Large intestine (tissue), 12 donors: ENCODE data around the gene QSOX1. TPM values are rescaled to one million over a fixed set of nuclear protein-coding genes. Genes with fewer than 3 reads are reported as not detected.
A peak's percentile ranks its signal among the peaks of the same experiment; 100 is the strongest.

ENCODE experiments used
- DNase-seq, 2 donors: peaks; one replicate each; pipeline versions ENCODE4 v3.0.0 to v3.0.0-alpha.2; 2013
- H3K27ac ChIP-seq: one replicate; pipeline ENCODE4 v1.5.1; 2013; ENCODE audit warnings: low read length
- H3K27me3 ChIP-seq: 2 replicates; pipeline ENCODE4 v1.6.1; 2013; ENCODE audit warnings: low read length; ENCODE audit not compliant: control insufficient read depth, insufficient read depth
- H3K36me3 ChIP-seq: 2 replicates; pipeline ENCODE4 v1.6.1; 2013; ENCODE audit warnings: low read length; ENCODE audit not compliant: control insufficient read depth, insufficient read depth
- H3K4me1 ChIP-seq: one replicate; pipeline ENCODE4 v1.6.1; 2013; ENCODE audit warnings: low read length; ENCODE audit not compliant: control insufficient read depth, insufficient read depth
- H3K4me3 ChIP-seq: one replicate; pipeline ENCODE4 v1.5.1; 2013; ENCODE audit warnings: low read length
- H3K9me3 ChIP-seq: one replicate; pipeline ENCODE4 v1.6.1; 2013; ENCODE audit warnings: mild to moderate bottlenecking, low read depth, low read length, moderate library complexity; ENCODE audit not compliant: control insufficient read depth
- WGBS: methylation state at CpG from one replicate; pipeline ENCODE4 v1.1.5; 2013; ENCODE audit warnings: low lambda C conversion rate; ENCODE audit not compliant: insufficient coverage; 5-methylcytosine and 5-hydroxymethylcytosine counted together
- long read RNA-seq, 11 donors: transcript quantifications; one replicate each; lab custom pipeline, GENCODE V29; 2026
- polyA plus RNA-seq: library from polyadenylated mRNA; unstranded; fragments of 120-200 nt; gene quantifications from one replicate; pipeline ENCODE4 v1.2.1, GENCODE V29; 2013

QSOX1 gene, protein sequence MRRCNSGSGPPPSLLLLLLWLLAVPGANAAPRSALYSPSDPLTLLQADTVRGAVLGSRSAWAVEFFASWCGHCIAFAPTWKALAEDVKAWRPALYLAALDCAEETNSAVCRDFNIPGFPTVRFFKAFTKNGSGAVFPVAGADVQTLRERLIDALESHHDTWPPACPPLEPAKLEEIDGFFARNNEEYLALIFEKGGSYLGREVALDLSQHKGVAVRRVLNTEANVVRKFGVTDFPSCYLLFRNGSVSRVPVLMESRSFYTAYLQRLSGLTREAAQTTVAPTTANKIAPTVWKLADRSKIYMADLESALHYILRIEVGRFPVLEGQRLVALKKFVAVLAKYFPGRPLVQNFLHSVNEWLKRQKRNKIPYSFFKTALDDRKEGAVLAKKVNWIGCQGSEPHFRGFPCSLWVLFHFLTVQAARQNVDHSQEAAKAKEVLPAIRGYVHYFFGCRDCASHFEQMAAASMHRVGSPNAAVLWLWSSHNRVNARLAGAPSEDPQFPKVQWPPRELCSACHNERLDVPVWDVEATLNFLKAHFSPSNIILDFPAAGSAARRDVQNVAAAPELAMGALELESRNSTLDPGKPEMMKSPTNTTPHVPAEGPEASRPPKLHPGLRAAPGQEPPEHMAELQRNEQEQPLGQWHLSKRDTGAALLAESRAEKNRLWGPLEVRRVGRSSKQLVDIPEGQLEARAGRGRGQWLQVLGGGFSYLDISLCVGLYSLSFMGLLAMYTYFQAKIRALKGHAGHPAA
- polyA plus RNA-seq, result 43.3 TPM
- long read RNA-seq, donor 1, full-length matches to known transcripts, result 4 of 18 reads
- long read RNA-seq, donor 1, partial matches to known transcripts, result 14 of 18 reads
- long read RNA-seq, donor 1, other reads (novel, unspliced or antisense), result 0 of 18 reads
- long read RNA-seq, donor 2, full-length matches to known transcripts, result 8 of 8 reads
- long read RNA-seq, donor 2, partial matches to known transcripts, result 0 of 8 reads
- long read RNA-seq, donor 2, other reads (novel, unspliced or antisense), result 0 of 8 reads
- long read RNA-seq, donor 3, result 0 reads
- long read RNA-seq, donor 4, full-length matches to known transcripts, result 2 of 2 reads
- long read RNA-seq, donor 4, partial matches to known transcripts, result 0 of 2 reads
- long read RNA-seq, donor 4, other reads (novel, unspliced or antisense), result 0 of 2 reads
- long read RNA-seq, donor 5, full-length matches to known transcripts, result 16 of 16 reads
- long read RNA-seq, donor 5, partial matches to known transcripts, result 0 of 16 reads
- long read RNA-seq, donor 5, other reads (novel, unspliced or antisense), result 0 of 16 reads
- long read RNA-seq, donor 6, full-length matches to known transcripts, result 7 of 7 reads
- long read RNA-seq, donor 6, partial matches to known transcripts, result 0 of 7 reads
- long read RNA-seq, donor 6, other reads (novel, unspliced or antisense), result 0 of 7 reads
- long read RNA-seq, donor 7, full-length matches to known transcripts, result 5 of 5 reads
- long read RNA-seq, donor 7, partial matches to known transcripts, result 0 of 5 reads
- long read RNA-seq, donor 7, other reads (novel, unspliced or antisense), result 0 of 5 reads
- long read RNA-seq, donor 8, full-length matches to known transcripts, result 8 of 62 reads
- long read RNA-seq, donor 8, partial matches to known transcripts, result 54 of 62 reads
- long read RNA-seq, donor 8, other reads (novel, unspliced or antisense), result 0 of 62 reads
- long read RNA-seq, donor 9, full-length matches to known transcripts, result 3 of 3 reads
- long read RNA-seq, donor 9, partial matches to known transcripts, result 0 of 3 reads
- long read RNA-seq, donor 9, other reads (novel, unspliced or antisense), result 0 of 3 reads
- long read RNA-seq, donor 10, full-length matches to known transcripts, result 9 of 9 reads
- long read RNA-seq, donor 10, partial matches to known transcripts, result 0 of 9 reads
- long read RNA-seq, donor 10, other reads (novel, unspliced or antisense), result 0 of 9 reads
- long read RNA-seq, donor 11, full-length matches to known transcripts, result 5 of 18 reads
- long read RNA-seq, donor 11, partial matches to known transcripts, result 13 of 18 reads
- long read RNA-seq, donor 11, other reads (novel, unspliced or antisense), result 0 of 18 reads

DNA sequence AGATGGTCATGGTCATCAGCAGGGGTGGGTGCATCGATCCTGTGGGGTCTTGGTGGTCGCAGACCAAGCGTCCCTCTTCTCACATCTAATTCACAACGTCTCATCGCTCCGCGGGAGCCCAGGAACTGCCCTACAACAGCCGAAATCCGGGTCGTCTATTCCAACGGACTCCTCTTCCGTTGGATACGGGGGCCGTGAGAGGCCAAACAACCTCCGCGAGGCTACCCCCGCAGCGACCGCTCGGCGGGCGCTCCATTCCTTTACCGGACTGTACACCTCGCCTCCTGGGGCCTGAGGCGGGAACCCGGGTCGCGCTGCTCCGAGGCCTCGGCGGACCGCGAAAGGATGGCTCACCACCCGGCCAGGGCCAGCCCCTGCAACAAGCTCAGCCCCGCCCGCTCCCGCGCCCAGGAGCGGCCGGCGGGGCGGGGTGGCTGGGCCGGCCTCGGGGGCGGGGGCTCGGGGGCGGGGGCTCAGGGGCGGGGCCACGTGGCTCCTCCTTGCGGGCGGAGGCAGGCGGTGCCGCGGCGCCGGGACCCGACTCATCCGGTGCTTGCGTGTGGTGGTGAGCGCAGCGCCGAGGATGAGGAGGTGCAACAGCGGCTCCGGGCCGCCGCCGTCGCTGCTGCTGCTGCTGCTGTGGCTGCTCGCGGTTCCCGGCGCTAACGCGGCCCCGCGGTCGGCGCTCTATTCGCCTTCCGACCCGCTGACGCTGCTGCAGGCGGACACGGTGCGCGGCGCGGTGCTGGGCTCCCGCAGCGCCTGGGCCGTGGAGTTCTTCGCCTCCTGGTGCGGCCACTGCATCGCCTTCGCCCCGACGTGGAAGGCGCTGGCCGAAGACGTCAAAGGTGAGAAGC is at the start of gene QSOX1:
QSOX1 (plus strand) TSS at position 545 of the 857 bp plus-strand sequence; CDS start at position 584, 39 bp downstream.
- DNase-seq, result peak; percentile 80 to 90
- Histone ChIP-seq H3K27me3 (peaks cover 29% of the 10 kb centered on the region), H3K27ac (peak within 1 kb of the TSS; percentile 53), H3K36me3 (no peaks in the 10 kb centered on the region), H3K4me3 (peak within 1 kb of the TSS; percentile 81), H3K4me1 (peaks cover 26% of the 10 kb centered on the region), H3K9me3 (no peaks in the 10 kb centered on the region)
- no CpG with 5 or more reads among the region's 100 CpGs for WGBS

DNA sequence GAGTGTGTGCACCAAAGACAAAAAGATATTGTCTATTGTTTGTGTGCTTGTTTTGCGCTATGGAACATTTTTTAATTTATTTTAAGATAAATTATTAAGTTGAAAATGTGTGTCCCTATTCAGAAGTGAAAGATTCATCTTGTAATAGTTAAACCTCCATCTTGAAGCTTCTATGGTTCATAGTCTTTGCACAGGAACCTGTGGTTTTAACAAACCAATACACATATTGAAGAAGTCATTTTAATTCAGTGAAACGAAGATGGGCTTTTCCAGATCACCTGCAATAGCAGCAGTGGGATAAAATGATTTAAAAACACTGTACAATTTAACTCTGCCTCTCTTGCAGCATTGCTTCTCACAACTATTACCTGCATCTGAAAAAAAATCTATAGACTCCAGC is 42.6 kb upstream of the QSOX1 start:
- DNase-seq, result no peak
- no peak overlapping the region for H3K4me3 ChIP-seq
- H3K9me3 ChIP-seq, result no peaks in the 10 kb centered on the region
- peaks cover 45% of the 10 kb centered on the region for H3K36me3 ChIP-seq
- no peak overlapping the region for H3K27ac ChIP-seq
- H3K4me1 ChIP-seq, result no peaks in the 10 kb centered on the region
- no peaks in the 10 kb centered on the region for H3K27me3 ChIP-seq
- 83% methylated on average over 2 of the region's 2 CpGs for WGBS

DNA sequence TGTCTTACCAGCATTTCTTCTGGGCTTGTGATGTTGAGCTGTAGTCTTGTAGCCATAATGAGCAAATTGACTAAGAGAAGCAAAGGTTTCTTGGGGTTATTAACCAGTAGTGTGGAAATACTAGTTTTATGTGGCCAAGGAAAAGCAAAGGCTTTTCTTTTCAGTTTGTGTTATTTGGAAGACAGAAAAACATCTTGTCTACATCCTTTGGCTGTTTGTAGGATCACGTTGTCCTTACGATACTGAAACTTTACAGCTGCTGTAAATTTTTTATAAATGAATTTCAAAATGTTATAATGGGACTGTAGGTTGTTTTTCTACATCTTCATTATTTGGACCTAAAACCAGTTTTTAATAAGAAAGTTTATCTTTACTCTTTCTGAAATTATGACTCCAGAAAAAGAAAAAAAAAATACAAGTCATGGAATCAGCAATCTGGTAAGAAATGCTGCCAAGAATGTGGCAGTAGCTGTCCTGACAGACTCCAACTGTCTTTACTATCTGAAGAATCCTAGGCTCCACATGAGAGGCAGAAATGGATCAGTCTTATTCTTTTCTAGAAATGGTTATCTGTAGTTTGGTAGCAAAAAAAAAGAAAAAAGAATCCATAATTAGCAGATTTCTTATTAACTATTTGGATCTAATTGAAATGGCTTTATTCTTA is 41.6 kb upstream of the QSOX1 start:
- peaks cover 37% of the 10 kb centered on the region for H3K36me3 ChIP-seq
- DNase-seq, result no peak
- no peaks in the 10 kb centered on the region for H3K4me1 ChIP-seq
- no peaks in the 10 kb centered on the region for H3K27me3 ChIP-seq
- WGBS, result 94% methylated on average over 2 of the region's 2 CpGs
- H3K4me3 ChIP-seq, result no peak overlapping the region
- no peak overlapping the region for H3K27ac ChIP-seq
- no peaks in the 10 kb centered on the region for H3K9me3 ChIP-seq

DNA sequence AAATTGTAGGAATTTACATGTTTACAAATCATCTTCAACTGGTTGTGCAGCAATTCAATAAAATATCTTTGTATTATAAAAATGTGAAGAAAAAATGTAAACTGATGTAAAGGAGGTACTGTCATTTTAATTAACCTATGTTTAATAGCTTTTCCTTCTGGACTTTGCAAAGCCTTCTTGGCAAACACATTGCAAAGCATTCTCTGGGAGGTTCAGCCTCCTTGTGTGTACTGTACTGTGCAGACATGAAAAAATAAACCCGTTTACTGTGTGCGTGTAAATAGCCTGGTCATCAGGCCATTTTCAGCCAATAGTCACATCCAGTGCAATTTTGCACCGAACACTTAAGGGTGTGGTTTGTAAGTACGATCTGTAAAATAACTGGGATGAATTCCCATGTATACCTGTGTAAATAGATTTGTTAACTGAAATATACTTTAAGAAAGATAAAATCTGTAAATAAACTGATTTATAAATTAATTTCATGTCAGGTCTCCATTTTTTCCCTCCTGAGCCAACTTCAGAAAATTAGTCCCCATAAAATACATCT is 40.2 kb upstream of the QSOX1 start:
- no peaks in the 10 kb centered on the region for H3K27me3 ChIP-seq
- no peak overlapping the region for H3K4me3 ChIP-seq
- no peak for DNase-seq
- H3K36me3 ChIP-seq, result peaks cover 26% of the 10 kb centered on the region
- H3K9me3 ChIP-seq, result no peaks in the 10 kb centered on the region
- no peak overlapping the region for H3K27ac ChIP-seq
- WGBS, result no CpG with 5 or more reads among the region's 4 CpGs
- H3K4me1 ChIP-seq, result no peaks in the 10 kb centered on the region

DNA sequence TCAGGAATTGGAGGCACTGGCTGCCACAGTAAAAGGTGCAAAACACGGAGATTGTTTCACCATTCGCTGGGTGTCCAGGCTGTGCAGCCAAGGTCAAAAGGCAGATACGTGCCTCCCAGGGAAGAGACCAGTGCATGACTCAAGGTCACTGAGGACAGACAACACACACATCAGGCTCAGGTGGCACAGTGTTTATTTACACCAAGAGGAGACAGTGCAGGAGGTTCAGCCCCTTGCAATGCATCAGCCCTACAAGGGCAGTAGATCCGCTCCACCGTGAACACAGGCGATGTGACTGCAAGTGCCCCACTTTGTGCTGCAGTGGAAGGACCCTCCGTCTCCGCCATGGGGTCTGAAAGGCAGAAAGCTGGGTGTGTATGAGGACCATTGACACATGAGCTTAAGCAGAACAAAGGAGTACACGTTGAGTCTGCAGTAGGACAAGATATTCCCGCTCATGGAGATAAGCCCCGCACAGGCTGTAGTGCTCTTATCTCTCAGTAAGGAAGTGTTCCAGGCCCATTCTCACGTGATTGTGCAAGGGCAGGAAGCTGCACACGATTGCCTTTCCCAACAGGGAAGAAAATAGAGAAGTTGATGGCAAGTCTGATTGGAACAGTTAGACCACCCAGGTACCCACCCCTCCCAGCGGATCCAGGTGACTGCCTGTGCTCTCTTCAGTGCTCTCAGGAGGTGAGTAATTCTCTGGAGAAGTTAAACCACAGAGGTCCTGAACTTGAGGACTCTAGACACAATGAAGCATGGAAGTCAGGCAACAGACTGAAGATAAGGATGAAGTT is 37.5 kb upstream of the QSOX1 start:
- no peaks in the 10 kb centered on the region for H3K4me1 ChIP-seq
- peaks cover 7% of the 10 kb centered on the region for H3K36me3 ChIP-seq
- H3K4me3 ChIP-seq, result no peak overlapping the region
- peak in 1 of 2 donors; percentile 31 for DNase-seq
- no peaks in the 10 kb centered on the region for H3K9me3 ChIP-seq
- H3K27ac ChIP-seq, result no peak overlapping the region
- no CpG with 5 or more reads among the region's 14 CpGs for WGBS
- H3K27me3 ChIP-seq, result no peaks in the 10 kb centered on the region

DNA sequence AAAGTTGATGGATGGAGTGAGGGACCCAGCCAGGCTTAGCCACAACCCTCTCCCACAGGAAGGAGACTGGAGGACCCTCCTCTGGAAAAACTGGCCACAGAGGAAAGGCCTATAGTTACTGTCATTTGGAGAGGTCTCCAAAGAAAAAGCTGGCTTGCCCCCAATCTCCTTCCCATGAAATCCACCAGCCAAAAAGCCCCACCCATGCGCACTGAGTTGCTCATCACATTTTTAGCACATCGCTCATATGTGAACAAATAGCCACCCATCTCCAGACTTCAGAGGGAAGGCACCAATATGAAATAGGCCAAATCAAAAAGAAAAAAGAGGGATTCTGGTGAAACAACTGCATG is 36.9 kb upstream of the QSOX1 start:
- Histone ChIP-seq H3K36me3 (peaks cover 1% of the 10 kb centered on the region), H3K27ac (no peak overlapping the region), H3K4me1 (no peaks in the 10 kb centered on the region), H3K27me3 (no peaks in the 10 kb centered on the region), H3K9me3 (no peaks in the 10 kb centered on the region), H3K4me3 (no peak overlapping the region)
- DNase-seq, result no peak
- no CpG with 5 or more reads among the region's 2 CpGs for WGBS

DNA sequence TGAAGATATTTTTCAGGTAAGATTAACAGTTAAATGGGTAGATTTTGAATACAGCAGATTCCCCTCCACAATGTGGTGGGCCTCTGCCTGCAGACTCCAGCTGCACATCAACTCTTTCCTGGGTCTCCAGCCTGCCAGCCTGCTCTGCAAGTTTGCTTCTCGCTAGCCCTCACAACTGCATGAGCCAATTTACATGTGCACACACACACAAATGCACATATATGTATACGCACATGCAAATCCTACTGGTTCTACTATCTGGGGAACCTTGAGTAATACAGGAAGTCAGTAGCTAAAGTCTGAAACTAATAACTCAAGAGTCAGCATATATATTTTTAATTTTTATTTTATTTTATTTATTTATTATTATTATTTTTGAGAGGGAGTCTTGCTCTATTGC is 34.8 kb upstream of the QSOX1 start:
- Histone ChIP-seq H3K4me1 (no peaks in the 10 kb centered on the region), H3K27ac (no peak overlapping the region), H3K9me3 (no peaks in the 10 kb centered on the region), H3K27me3 (no peaks in the 10 kb centered on the region), H3K36me3 (no peaks in the 10 kb centered on the region), H3K4me3 (no peak overlapping the region)
- DNase-seq, result no peak
- no CpG with 5 or more reads among the region's 2 CpGs for WGBS
